ENCODE results near the gene CARNS1. TPM values are rescaled to one million over a fixed set of nuclear protein-coding genes. Genes with fewer than 3 reads are reported as not detected.

The CARNS1 gene
- total RNA-seq, 1 experiment from 2014 or later: 1.3 TPM

- DNase-seq (ENCODE audit: low spot score) (no peak), ATAC-seq (no peak)
- peaks cover 9% of the 10 kb centered on the region for H3K36me3 Mint-ChIP-seq
- no peaks in the 10 kb centered on the region for H3K9me3 Mint-ChIP-seq
- ChIA-PET CTCF (interaction anchor here (1.0 to 4.5 kb wide), 2 partner anchors 9 to 28 kb away, joined by 4 to 23 read pairs; partner anchors contain the start of gene PPP1CA), POLR2A (interaction anchor here (2.7 kb wide), 1 partner anchor 28 kb away, joined by 10 read pairs; the partner anchor contains the start of gene PPP1CA)
- TF ChIP-seq JAZF1 (CRISPR knock-in tag; IDR thresholded peaks at IDR 0.05): no peak
- TF ChIP-seq, protein P1, sequence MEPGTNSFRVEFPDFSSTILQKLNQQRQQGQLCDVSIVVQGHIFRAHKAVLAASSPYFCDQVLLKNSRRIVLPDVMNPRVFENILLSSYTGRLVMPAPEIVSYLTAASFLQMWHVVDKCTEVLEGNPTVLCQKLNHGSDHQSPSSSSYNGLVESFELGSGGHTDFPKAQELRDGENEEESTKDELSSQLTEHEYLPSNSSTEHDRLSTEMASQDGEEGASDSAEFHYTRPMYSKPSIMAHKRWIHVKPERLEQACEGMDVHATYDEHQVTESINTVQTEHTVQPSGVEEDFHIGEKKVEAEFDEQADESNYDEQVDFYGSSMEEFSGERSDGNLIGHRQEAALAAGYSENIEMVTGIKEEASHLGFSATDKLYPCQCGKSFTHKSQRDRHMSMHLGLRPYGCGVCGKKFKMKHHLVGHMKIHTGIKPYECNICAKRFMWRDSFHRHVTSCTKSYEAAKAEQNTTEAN (CRISPR knock-in tag; IDR thresholded peaks at IDR 0.05): no peak
- no peak for TF ChIP-seq TEAD1 (CRISPR knock-in tag; IDR thresholded peaks at IDR 0.05)
- TF ChIP-seq GTF2I (CRISPR knock-in tag; conservative IDR thresholded peaks at IDR 0.05): no peak
- no peaks in the 10 kb centered on the region for H3K27me3 Mint-ChIP-seq (ENCODE audit: low read depth)
- no peak overlapping the region for H3K27ac Mint-ChIP-seq
- peak overlapping the region; percentile 97 for H3K4me3 Mint-ChIP-seq
- peaks cover 4% of the 10 kb centered on the region for H3K4me1 Mint-ChIP-seq
Measured at GRCh38 chr11:67429722-67430121, 14.2 kb downstream of the CARNS1 start.

DNA sequence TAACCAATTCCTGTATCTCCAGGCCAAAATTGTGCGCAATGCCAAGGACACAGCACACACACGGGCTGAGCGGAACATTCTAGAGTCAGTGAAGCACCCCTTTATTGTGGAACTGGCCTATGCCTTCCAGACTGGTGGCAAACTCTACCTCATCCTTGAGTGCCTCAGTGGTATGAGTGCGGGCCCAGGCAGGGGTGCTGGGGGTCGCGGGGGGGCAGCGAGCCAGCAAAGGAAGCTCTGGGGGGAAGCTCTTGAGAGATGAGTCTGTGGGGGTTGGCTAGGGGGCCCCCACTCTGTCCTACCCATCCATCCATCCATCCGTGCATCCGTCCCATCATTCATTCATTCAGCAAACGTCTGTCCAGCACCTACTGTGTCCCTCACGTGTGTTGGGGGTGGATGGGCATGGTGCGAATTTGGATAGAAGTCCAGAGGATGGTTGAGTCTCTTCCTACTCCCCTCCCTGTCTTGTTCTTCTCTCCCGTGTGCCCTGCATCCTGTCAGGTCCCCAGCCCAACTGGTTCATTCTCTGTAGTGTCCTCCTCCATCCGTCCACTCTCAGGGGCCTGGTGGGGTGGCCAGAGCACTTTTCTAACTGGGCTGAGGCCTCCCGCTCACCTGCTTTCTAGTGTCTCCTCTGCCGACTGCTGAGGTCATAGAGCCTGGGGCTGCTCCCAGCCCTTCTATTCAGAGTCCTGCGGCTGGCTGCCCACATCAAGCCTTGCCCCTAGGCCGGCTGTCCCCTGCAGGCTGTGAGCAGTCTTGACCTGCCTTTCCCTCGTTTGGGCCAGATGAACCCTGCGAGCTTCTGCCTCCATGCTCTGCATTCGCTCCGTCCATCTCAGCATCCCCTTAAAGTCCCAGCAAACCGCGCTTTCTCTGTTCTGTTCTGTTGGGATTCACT lies 16.1 kb downstream of the CARNS1 start:
- Mint-ChIP-seq H3K4me3 (0 out of 2 replicates have a peak overlapping the region, but pooled peaks have one; percentile 3), H3K27me3 (ENCODE audit: low read depth) (no peaks in the 10 kb centered on the region), H3K4me1 (peaks cover 9% of the 10 kb centered on the region), H3K36me3 (peaks cover 9% of the 10 kb centered on the region), H3K9me3 (no peaks in the 10 kb centered on the region), H3K27ac (peak overlapping the region; percentile 14; the same call in 1 of the 2 replicates)
- CTCF ChIA-PET: interaction anchor here (4.5 kb wide), 1 partner anchor 30 kb away, joined by 23 read pairs; the partner anchor contains the start of gene PPP1CA
- POLR2A ChIA-PET: no interaction called here
- no peak for ATAC-seq
- DNase-seq (ENCODE audit: low spot score): no peak
- no peak for TF ChIP-seq PRRX2 (CRISPR knock-in tag; IDR thresholded peaks at IDR 0.05)
- no peak for TF ChIP-seq FOXJ3 (CRISPR knock-in tag; IDR thresholded peaks at IDR 0.05; ENCODE audit: borderline replicate concordance)
- no peak for TF ChIP-seq OVOL2 (CRISPR knock-in tag; IDR thresholded peaks at IDR 0.05; ENCODE audit: borderline replicate concordance)
- TF ChIP-seq MXD4 (CRISPR knock-in tag; IDR thresholded peaks at IDR 0.05; ENCODE audit: borderline replicate concordance): no peak
- TF ChIP-seq, protein P1 (CRISPR knock-in tag; IDR thresholded peaks at IDR 0.05): no peak
- no peak for TF ChIP-seq HMGA2 (CRISPR knock-in tag; IDR thresholded peaks at IDR 0.05)
- TF ChIP-seq, protein P2, sequence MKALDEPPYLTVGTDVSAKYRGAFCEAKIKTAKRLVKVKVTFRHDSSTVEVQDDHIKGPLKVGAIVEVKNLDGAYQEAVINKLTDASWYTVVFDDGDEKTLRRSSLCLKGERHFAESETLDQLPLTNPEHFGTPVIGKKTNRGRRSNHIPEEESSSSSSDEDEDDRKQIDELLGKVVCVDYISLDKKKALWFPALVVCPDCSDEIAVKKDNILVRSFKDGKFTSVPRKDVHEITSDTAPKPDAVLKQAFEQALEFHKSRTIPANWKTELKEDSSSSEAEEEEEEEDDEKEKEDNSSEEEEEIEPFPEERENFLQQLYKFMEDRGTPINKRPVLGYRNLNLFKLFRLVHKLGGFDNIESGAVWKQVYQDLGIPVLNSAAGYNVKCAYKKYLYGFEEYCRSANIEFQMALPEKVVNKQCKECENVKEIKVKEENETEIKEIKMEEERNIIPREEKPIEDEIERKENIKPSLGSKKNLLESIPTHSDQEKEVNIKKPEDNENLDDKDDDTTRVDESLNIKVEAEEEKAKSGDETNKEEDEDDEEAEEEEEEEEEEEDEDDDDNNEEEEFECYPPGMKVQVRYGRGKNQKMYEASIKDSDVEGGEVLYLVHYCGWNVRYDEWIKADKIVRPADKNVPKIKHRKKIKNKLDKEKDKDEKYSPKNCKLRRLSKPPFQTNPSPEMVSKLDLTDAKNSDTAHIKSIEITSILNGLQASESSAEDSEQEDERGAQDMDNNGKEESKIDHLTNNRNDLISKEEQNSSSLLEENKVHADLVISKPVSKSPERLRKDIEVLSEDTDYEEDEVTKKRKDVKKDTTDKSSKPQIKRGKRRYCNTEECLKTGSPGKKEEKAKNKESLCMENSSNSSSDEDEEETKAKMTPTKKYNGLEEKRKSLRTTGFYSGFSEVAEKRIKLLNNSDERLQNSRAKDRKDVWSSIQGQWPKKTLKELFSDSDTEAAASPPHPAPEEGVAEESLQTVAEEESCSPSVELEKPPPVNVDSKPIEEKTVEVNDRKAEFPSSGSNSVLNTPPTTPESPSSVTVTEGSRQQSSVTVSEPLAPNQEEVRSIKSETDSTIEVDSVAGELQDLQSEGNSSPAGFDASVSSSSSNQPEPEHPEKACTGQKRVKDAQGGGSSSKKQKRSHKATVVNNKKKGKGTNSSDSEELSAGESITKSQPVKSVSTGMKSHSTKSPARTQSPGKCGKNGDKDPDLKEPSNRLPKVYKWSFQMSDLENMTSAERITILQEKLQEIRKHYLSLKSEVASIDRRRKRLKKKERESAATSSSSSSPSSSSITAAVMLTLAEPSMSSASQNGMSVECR (CRISPR knock-in tag; IDR thresholded peaks at IDR 0.05; ENCODE audit: borderline replicate concordance): no peak
- TF ChIP-seq ELF4 (CRISPR knock-in tag; IDR thresholded peaks at IDR 0.05; ENCODE audit: low read depth): no peak
- TF ChIP-seq MYBL2 (CRISPR knock-in tag; IDR thresholded peaks at IDR 0.05): no peak
- no peak for TF ChIP-seq PRDM15 (CRISPR knock-in tag; IDR thresholded peaks at IDR 0.05)
- no peak for TF ChIP-seq NFYB (CRISPR knock-in tag; conservative IDR thresholded peaks at IDR 0.05; ENCODE audit: low read depth)
- no peak for TF ChIP-seq RORB (CRISPR knock-in tag; IDR thresholded peaks at IDR 0.05)
- TF ChIP-seq ZSCAN18 (CRISPR knock-in tag; IDR thresholded peaks at IDR 0.05): no peak
- TF ChIP-seq, protein P3, sequence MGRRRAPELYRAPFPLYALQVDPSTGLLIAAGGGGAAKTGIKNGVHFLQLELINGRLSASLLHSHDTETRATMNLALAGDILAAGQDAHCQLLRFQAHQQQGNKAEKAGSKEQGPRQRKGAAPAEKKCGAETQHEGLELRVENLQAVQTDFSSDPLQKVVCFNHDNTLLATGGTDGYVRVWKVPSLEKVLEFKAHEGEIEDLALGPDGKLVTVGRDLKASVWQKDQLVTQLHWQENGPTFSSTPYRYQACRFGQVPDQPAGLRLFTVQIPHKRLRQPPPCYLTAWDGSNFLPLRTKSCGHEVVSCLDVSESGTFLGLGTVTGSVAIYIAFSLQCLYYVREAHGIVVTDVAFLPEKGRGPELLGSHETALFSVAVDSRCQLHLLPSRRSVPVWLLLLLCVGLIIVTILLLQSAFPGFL (CRISPR knock-in tag; IDR thresholded peaks at IDR 0.05; ENCODE audit: borderline replicate concordance): no peak
- no peak for TF ChIP-seq JAZF1 (CRISPR knock-in tag; IDR thresholded peaks at IDR 0.05)
- no peak for TF ChIP-seq TEAD1 (CRISPR knock-in tag; IDR thresholded peaks at IDR 0.05)
- TF ChIP-seq ESRRA (CRISPR knock-in tag; IDR thresholded peaks at IDR 0.05; ENCODE audit: borderline replicate concordance): no peak
- TF ChIP-seq JUN (CRISPR knock-in tag; IDR thresholded peaks at IDR 0.05): no peak
- no peak for TF ChIP-seq NFE2L1 (CRISPR knock-in tag; IDR thresholded peaks at IDR 0.05)

All from WTC11 (cell line).